Measurements from ENCODE around the gene LRWD1.

DNA sequence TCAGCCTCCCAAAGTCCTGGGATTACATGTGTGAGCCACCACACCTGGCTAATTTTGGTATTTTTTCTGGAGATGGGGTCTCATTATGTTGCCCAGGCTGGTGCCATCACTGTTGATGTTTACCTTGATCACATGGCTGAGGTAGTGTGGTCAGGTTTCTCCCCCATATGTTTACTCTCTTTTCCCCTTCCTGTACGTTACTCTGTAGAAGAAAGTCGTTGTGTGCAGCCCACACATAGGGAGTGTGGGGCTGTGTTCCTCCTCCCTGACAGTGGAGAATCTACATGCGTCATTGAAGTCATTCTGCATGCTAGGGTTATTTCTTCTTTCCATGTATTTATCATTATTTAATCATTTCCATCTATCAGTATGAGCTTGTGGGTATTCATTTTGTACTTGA is 47.7 kb upstream of the LRWD1 start:
- TF ChIP-seq SIN3A (IDR thresholded peaks at IDR 0.05; ENCODE audit: borderline replicate concordance, low read depth, low read length), result no peak
- TF ChIP-seq, protein P1, sequence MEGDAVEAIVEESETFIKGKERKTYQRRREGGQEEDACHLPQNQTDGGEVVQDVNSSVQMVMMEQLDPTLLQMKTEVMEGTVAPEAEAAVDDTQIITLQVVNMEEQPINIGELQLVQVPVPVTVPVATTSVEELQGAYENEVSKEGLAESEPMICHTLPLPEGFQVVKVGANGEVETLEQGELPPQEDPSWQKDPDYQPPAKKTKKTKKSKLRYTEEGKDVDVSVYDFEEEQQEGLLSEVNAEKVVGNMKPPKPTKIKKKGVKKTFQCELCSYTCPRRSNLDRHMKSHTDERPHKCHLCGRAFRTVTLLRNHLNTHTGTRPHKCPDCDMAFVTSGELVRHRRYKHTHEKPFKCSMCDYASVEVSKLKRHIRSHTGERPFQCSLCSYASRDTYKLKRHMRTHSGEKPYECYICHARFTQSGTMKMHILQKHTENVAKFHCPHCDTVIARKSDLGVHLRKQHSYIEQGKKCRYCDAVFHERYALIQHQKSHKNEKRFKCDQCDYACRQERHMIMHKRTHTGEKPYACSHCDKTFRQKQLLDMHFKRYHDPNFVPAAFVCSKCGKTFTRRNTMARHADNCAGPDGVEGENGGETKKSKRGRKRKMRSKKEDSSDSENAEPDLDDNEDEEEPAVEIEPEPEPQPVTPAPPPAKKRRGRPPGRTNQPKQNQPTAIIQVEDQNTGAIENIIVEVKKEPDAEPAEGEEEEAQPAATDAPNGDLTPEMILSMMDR (IDR thresholded peaks at IDR 0.05), result no peak
- no peak for TF ChIP-seq GABPA (IDR thresholded peaks at IDR 0.05; ENCODE audit: low read depth)
- no peak for TF ChIP-seq RCOR1 (IDR thresholded peaks at IDR 0.05; ENCODE audit: low read length)
- no peak for TF ChIP-seq SMC3 (IDR thresholded peaks at IDR 0.05; ENCODE audit: low read depth, low read length)
- TF ChIP-seq EZH2phosphoT487 (IDR thresholded peaks at IDR 0.05; ENCODE audit: borderline replicate concordance, low read depth), result no peak
- TF ChIP-seq EP300 (IDR thresholded peaks at IDR 0.05; ENCODE audit: borderline replicate concordance in 1 of 2, low read depth in 1 of 2, low read length in 1 of 2), result no peak
- TF ChIP-seq FOXM1 (IDR thresholded peaks at IDR 0.05; ENCODE audit: low read depth), result no peak
- no peak for TF ChIP-seq MXI1 (IDR thresholded peaks at IDR 0.05; ENCODE audit: low read depth, low read length)
- TF ChIP-seq, protein P2, sequence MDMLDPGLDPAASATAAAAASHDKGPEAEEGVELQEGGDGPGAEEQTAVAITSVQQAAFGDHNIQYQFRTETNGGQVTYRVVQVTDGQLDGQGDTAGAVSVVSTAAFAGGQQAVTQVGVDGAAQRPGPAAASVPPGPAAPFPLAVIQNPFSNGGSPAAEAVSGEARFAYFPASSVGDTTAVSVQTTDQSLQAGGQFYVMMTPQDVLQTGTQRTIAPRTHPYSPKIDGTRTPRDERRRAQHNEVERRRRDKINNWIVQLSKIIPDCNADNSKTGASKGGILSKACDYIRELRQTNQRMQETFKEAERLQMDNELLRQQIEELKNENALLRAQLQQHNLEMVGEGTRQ (IDR thresholded peaks at IDR 0.05; ENCODE audit: borderline replicate concordance, low read depth, low read length), result no peak
- TF ChIP-seq YY1 (IDR thresholded peaks at IDR 0.05; ENCODE audit: low read depth), result no peak
